GM12874 (cell line): ENCODE measurements around the gene VIM.

Source experiments
- CTCF ChIP-seq: IDR thresholded peaks from 2 replicates; pipeline ENCODE4 v1.5.1; 2011; ENCODE audit warnings: low read depth, mild to moderate bottlenecking, control low read depth, low read length, moderate library complexity; ENCODE audit not compliant: insufficient read depth

VIM gene

GRCh38 chr10:17250736-17251135 is 22.7 kb downstream of the VIM start:
- no peak for TF ChIP-seq CTCF

GRCh38 chr10:17255512-17255911 is 27.5 kb downstream of the VIM start:
- no peak for TF ChIP-seq CTCF

- no peak for TF ChIP-seq CTCF
These were observed 28.0 kb downstream of the VIM start for GRCh38 chr10:17256051-17256450.

GRCh38 chr10:17256627-17257026 is 28.6 kb downstream of the VIM start:
- TF ChIP-seq CTCF, result no peak

- TF ChIP-seq CTCF, result peak; percentile 55
These were observed 29.7 kb downstream of the VIM start for GRCh38 chr10:17257466-17258321.

- no peak for TF ChIP-seq CTCF
These were observed 34.5 kb downstream of the VIM start for GRCh38 chr10:17262502-17262901.

- TF ChIP-seq CTCF, result no peak
These were observed 35.5 kb downstream of the VIM start for GRCh38 chr10:17263580-17263979.

- TF ChIP-seq CTCF, result no peak
These were observed 37.4 kb downstream of the VIM start for GRCh38 chr10:17265468-17265867.
